ENCODE data around the gene C21orf58. TPM values are rescaled to one million over a fixed set of nuclear protein-coding genes. Genes with fewer than 3 reads are reported as not detected.

C21orf58 gene
- total RNA-seq, 2 experiments from 2014 or later: 50.1 to 53.9 TPM

Other genes with a start within 250 kb of the C21orf58 start
- 10 to 100 TPM; 23.8 to 23.9 TPM for gene COL6A2, start 225.8 kb downstream of the C21orf58 start, total RNA-seq
- gene FTCD, start 168.3 kb downstream of the C21orf58 start, total RNA-seq: 1 to 10 TPM in 1 of 2 experiments, under 1 TPM in 1; 0.65 to 1.3 TPM
- gene SPATC1L, start 139.4 kb downstream of the C21orf58 start, total RNA-seq: 1 to 10 TPM; 7.6 to 8.9 TPM
- gene LSS, start 95.1 kb downstream of the C21orf58 start, total RNA-seq: 10 to 100 TPM; 57.6 to 66.7 TPM
- gene MCM3AP, start 38.3 kb downstream of the C21orf58 start, total RNA-seq: 100 to 1,000 TPM; 130 to 150 TPM
- 10 to 100 TPM in 1 of 2 experiments, 1 to 10 TPM in 1; 9.6 to 10.7 TPM for gene YBEY, start 37.5 kb downstream of the C21orf58 start, total RNA-seq
- 10 to 100 TPM; 85.4 to 86.1 TPM for gene PCNT, start 286 bp upstream of the C21orf58 start, total RNA-seq
- 10 to 100 TPM; 78.7 to 78.8 TPM for gene DIP2A, start 135.0 kb upstream of the C21orf58 start, total RNA-seq

Measured in activated naive CD8-positive, alpha-beta T cell treated with anti-CD3 and anti-CD28 coated beads, Interleukin-2, amount 10 ng/mL, durations not matched to agents 7 days and 5 days (primary cell).